GM23338 (cell line): ENCODE measurements around the gene ESRRB. TPM values are rescaled to one million over a fixed set of nuclear protein-coding genes. Genes with fewer than 3 reads are reported as not detected.

Experiments
- ATAC-seq: fragments of 200-7000 bp; cut with Tn5 transposase; 3 replicates; pipeline ENCODE4 v1.9.1; 2020
- DNase-seq: peaks from one replicate; pipeline ENCODE4 v3.0.0-alpha.2; 2015; ENCODE audit warnings: low spot score
- H2AFZ ChIP-seq: fragments of 200-600 bp; sonication (generic); 2 replicates; pipeline ENCODE4 v1.8.0; 2016; ENCODE audit warnings: antibody characterized with exemption, mild to moderate bottlenecking, moderate library complexity
- H3F3A ChIP-seq: fragments of 200-600 bp; sonication (generic); replicated peaks from 2 replicates; pipeline ENCODE4 v1.8.0; 2017; ENCODE audit warnings: antibody characterized with exemption, mixed run types, low read depth
- H3K27ac ChIP-seq: fragments of 200-600 bp; sonication (generic); 2 replicates; pipeline ENCODE4 v1.6.1; 2016; ENCODE audit warnings: low read depth
- H3K27me3 ChIP-seq: fragments of 200-600 bp; sonication (generic); 2 replicates; pipeline ENCODE4 v1.8.0; 2016; ENCODE audit warnings: mild to moderate bottlenecking, mixed run types, moderate library complexity; ENCODE audit not compliant: insufficient read depth
- H3K36me3 ChIP-seq: fragments of 200-600 bp; sonication (generic); 2 replicates; pipeline ENCODE4 v1.8.0; 2016; ENCODE audit warnings: mild to moderate bottlenecking; ENCODE audit not compliant: insufficient read depth
- H3K4me1 ChIP-seq: fragments of 200-600 bp; sonication (generic); 2 replicates; pipeline ENCODE4 v1.8.0; 2016; ENCODE audit warnings: mild to moderate bottlenecking, moderate library complexity; ENCODE audit not compliant: insufficient read depth
- H3K4me2 ChIP-seq: fragments of 200-600 bp; sonication (generic); 2 replicates; pipeline ENCODE4 v1.7.1; 2017; ENCODE audit warnings: mixed run types
- H3K4me3 ChIP-seq: fragments of 200-600 bp; sonication (generic); 2 replicates; pipeline ENCODE4 v1.6.1; 2016; ENCODE audit warnings: mixed run types
- H3K79me2 ChIP-seq: fragments of 200-600 bp; sonication (generic); replicated peaks from 2 replicates; pipeline ENCODE4 v1.8.0; 2017; ENCODE audit warnings: mild to moderate bottlenecking; ENCODE audit not compliant: insufficient read depth
- H3K9me2 ChIP-seq: fragments of 200-600 bp; sonication (generic); 2 replicates; pipeline ENCODE4 v1.8.0; 2017; ENCODE audit not compliant: insufficient read depth
- H4K20me1 ChIP-seq: fragments of 200-600 bp; sonication (generic); replicated peaks from 2 replicates; pipeline ENCODE4 v1.8.0; 2017; ENCODE audit warnings: mild to moderate bottlenecking; ENCODE audit not compliant: insufficient read depth
- H3K27ac Mint-ChIP-seq: 2 replicates; pipeline ENCODE4 v1.8.0; 2020; ENCODE audit warnings: inconsistent platforms, mild to moderate bottlenecking, moderate library complexity, mixed read lengths
- H3K27me3 Mint-ChIP-seq: 3 replicates; pipeline ENCODE4 v1.8.0; 2022; ENCODE audit warnings: low read depth, mild to moderate bottlenecking, moderate library complexity, mixed read lengths, inconsistent platforms; ENCODE audit not compliant: insufficient read depth, poor library complexity
- H3K36me3 Mint-ChIP-seq: 3 replicates; pipeline ENCODE4 v1.8.0; 2021; ENCODE audit warnings: low read depth, mild to moderate bottlenecking, inconsistent platforms, moderate library complexity, mixed read lengths
- H3K4me1 Mint-ChIP-seq: 3 replicates; pipeline ENCODE4 v1.8.0; 2020; ENCODE audit warnings: mild to moderate bottlenecking, inconsistent platforms, mixed read lengths
- H3K4me3 Mint-ChIP-seq: 3 replicates; pipeline ENCODE4 v1.8.0; 2021; ENCODE audit warnings: moderate library complexity, mild to moderate bottlenecking, inconsistent platforms, mixed read lengths
- H3K9me3 Mint-ChIP-seq: 3 replicates; pipeline ENCODE4 v1.8.0; 2020; ENCODE audit warnings: moderate library complexity, mild to moderate bottlenecking, inconsistent platforms, mixed read lengths
- CREB1 ChIP-seq: fragments of 250-450 bp; sonication (Bioruptor Pico); IDR thresholded peaks from 2 replicates; pipeline ENCODE4 v1.5.0; 2020; ENCODE audit warnings: low read depth, mild to moderate bottlenecking, moderate library complexity
- ETS1 ChIP-seq: IDR thresholded peaks from 2 replicates; pipeline ENCODE4 v1.6.1; 2016; ENCODE audit warnings: antibody characterized with exemption
- EZH2 ChIP-seq: fragments of 200-600 bp; sonication (generic); IDR thresholded peaks from one replicate; pipeline ENCODE4 v1.8.0; 2017; ENCODE audit warnings: antibody characterized with exemption, mild to moderate bottlenecking, low read depth; ENCODE audit not compliant: unreplicated experiment
- EZH2phosphoT487 ChIP-seq: fragments of 200-600 bp; sonication (generic); IDR thresholded peaks from one replicate; pipeline ENCODE4 v1.8.1; 2018; ENCODE audit warnings: antibody characterized with exemption; ENCODE audit not compliant: unreplicated experiment
- JUNB ChIP-seq: IDR thresholded peaks from one replicate; pipeline ENCODE4 v1.6.1; 2016; ENCODE audit warnings: antibody characterized with exemption; ENCODE audit not compliant: unreplicated experiment
- NANOG ChIP-seq: IDR thresholded peaks from 2 replicates; pipeline ENCODE4 v1.6.1; 2016; ENCODE audit warnings: antibody characterized with exemption, borderline replicate concordance
- POLR2AphosphoS5 ChIP-seq: IDR thresholded peaks from 2 replicates; pipeline ENCODE4 v1.6.1; 2016; ENCODE audit warnings: antibody characterized with exemption, low read depth
- REST ChIP-seq: IDR thresholded peaks from one replicate; pipeline ENCODE4 v1.6.1; 2018; ENCODE audit warnings: antibody characterized with exemption; ENCODE audit not compliant: unreplicated experiment
- STAT1 ChIP-seq: IDR thresholded peaks from one replicate; pipeline ENCODE4 v1.6.1; 2016; ENCODE audit warnings: antibody characterized with exemption; ENCODE audit not compliant: unreplicated experiment
- ZNF114 ChIP-seq: fragments of 250-450 bp; sonication (Bioruptor Pico); IDR thresholded peaks from 2 replicates; pipeline ENCODE4 v1.5.0; 2020; ENCODE audit warnings: mild to moderate bottlenecking, moderate library complexity
- ZNF331 ChIP-seq: fragments of 250-450 bp; sonication (Bioruptor Pico); IDR thresholded peaks from 2 replicates; pipeline ENCODE4 v1.5.0; 2020; ENCODE audit warnings: low read depth, mild to moderate bottlenecking, moderate library complexity
- ZNF462 ChIP-seq: fragments of 250-450 bp; sonication (Bioruptor Pico); IDR thresholded peaks from 2 replicates; pipeline ENCODE4 v1.5.0; 2020; ENCODE audit warnings: mild to moderate bottlenecking, moderate library complexity
- polyA plus RNA-seq: library from polyadenylated mRNA; unstranded; fragments of >200 nt; fragmentation: Nextera tagmentation; extraction: Ambion mirVana; gene quantifications from 2 replicates; pipeline ENCODE4 v1.2.1, GENCODE V29; 2016
- total RNA-seq: library from RNA; depleted of rRNA; stranded (reverse); fragments of >200 nt; shearing (Covaris generic); gene quantifications from 2 replicates; pipeline ENCODE4 v1.2.3, GENCODE V29; 2014
- TF ChIP-seq, protein P1 (sequence below), 2 experiments: fragments of 200-600 bp in 1 of 2; sonication (generic) in 1 of 2; conservative IDR thresholded peaks; 2 replicates each; pipeline versions ENCODE4 v1.5.1 to v1.6.1; 2016 to 2017; ENCODE audit warnings: antibody characterized with exemption in 2 of 2, low read depth in 2 of 2, mild to moderate bottlenecking in 2 of 2, moderate library complexity in 1 of 2

Gene ESRRB
- total and polyA plus RNA-seq, 2 experiments from 2014 or later: 0.31 to 0.52 TPM

- H3K4me3 Mint-ChIP-seq: no peak overlapping the region
- H2AFZ ChIP-seq: no peak overlapping the region
- H3K4me2 ChIP-seq: no peak overlapping the region
- H3K36me3 Mint-ChIP-seq: no peaks in the 10 kb centered on the region
- no peaks in the 10 kb centered on the region for H3K4me1 Mint-ChIP-seq
- H3K79me2 ChIP-seq: no peaks in the 10 kb centered on the region
- TF ChIP-seq ETS1 (no peak), STAT1 (no peak), ZNF462 (CRISPR knock-in tag) (no peak), POLR2AphosphoS5 (no peak), JUNB (no peak), ZNF114 (CRISPR knock-in tag) (no peak), REST (no peak), EZH2 (no peak), NANOG (no peak), ZNF331 (CRISPR knock-in tag) (no peak), EZH2phosphoT487 (no peak), CREB1 (CRISPR knock-in tag) (no peak)
- TF ChIP-seq, protein P1, sequence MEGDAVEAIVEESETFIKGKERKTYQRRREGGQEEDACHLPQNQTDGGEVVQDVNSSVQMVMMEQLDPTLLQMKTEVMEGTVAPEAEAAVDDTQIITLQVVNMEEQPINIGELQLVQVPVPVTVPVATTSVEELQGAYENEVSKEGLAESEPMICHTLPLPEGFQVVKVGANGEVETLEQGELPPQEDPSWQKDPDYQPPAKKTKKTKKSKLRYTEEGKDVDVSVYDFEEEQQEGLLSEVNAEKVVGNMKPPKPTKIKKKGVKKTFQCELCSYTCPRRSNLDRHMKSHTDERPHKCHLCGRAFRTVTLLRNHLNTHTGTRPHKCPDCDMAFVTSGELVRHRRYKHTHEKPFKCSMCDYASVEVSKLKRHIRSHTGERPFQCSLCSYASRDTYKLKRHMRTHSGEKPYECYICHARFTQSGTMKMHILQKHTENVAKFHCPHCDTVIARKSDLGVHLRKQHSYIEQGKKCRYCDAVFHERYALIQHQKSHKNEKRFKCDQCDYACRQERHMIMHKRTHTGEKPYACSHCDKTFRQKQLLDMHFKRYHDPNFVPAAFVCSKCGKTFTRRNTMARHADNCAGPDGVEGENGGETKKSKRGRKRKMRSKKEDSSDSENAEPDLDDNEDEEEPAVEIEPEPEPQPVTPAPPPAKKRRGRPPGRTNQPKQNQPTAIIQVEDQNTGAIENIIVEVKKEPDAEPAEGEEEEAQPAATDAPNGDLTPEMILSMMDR (conservative IDR thresholded peaks at IDR 0.05; ENCODE audit: low read depth in 2 of 2): no peak
- no peaks in the 10 kb centered on the region for H3K36me3 ChIP-seq
- no peaks in the 10 kb centered on the region for H3F3A ChIP-seq
- peaks cover 6% of the 10 kb centered on the region for H3K27me3 Mint-ChIP-seq
- no peaks in the 10 kb centered on the region for H3K9me3 Mint-ChIP-seq
- no peaks in the 10 kb centered on the region for H3K9me2 ChIP-seq
- H3K27ac Mint-ChIP-seq: no peak overlapping the region
- H3K4me3 ChIP-seq: no peak overlapping the region
- no peak overlapping the region for H3K27ac ChIP-seq
- H3K27me3 ChIP-seq: no peaks in the 10 kb centered on the region
- no peaks in the 10 kb centered on the region for H4K20me1 ChIP-seq
- DNase-seq (no peak), ATAC-seq (no peak)
- H3K4me1 ChIP-seq: no peaks in the 10 kb centered on the region
Measured at GRCh38 chr14:76502638-76503037, 126.7 kb downstream of the ESRRB start.
